HL-60/S4 treated with retinoic acid at 250 ng/mL for 4 days and 3 days (cell line): Measurements from ENCODE around the gene SEMA6B.
"Not testable (repeated sequence)": the region's sequence is repeated elsewhere in the genome, so short reads cannot be mapped to it uniquely, and the experiment has no call there.

Experiments
- in situ Hi-C: fragments of 300-500 bp; cut with MboI; formaldehyde crosslinking; loops from 2 replicates; pipeline ENCODE4 v1.7.0; 2022; ENCODE audit warnings: low sequenced_read_pairs

SEMA6B gene

GRCh38 chr19:4559569-4559968, at the start of gene SEMA6B:
TSS of gene SEMA6B (minus strand) at chr19:4559684. CDS start at chr19:4558457, 1,227 bp downstream.
- in situ Hi-C loops: no loop called here

GRCh38 chr19:4606921-4607678, 47.6 kb upstream of the SEMA6B start:
- in situ Hi-C loops: no loop called here

GRCh38 chr19:4606181-4606580, 46.7 kb upstream of the SEMA6B start:
- in situ Hi-C loops: no loop called here

GRCh38 chr19:4604912-4605311, 45.4 kb upstream of the SEMA6B start:
- in situ Hi-C loops: no loop called here

GRCh38 chr19:4602915-4603314, 43.4 kb upstream of the SEMA6B start:
- in situ Hi-C loops: no loop called here

GRCh38 chr19:4602173-4602788, 42.8 kb upstream of the SEMA6B start:
- in situ Hi-C loops: no loop called here

GRCh38 chr19:4600893-4601292, 41.4 kb upstream of the SEMA6B start:
- in situ Hi-C loops: no loop called here

- in situ Hi-C loops: no loop called here
Measured at GRCh38 chr19:4600082-4600481, 40.6 kb upstream of the SEMA6B start.

GRCh38 chr19:4598712-4599111, 39.2 kb upstream of the SEMA6B start:
- in situ Hi-C loops: no loop called here

- in situ Hi-C loops: no loop called here
Measured at GRCh38 chr19:4597975-4598671, 38.6 kb upstream of the SEMA6B start.

- in situ Hi-C loops: no loop called here
Measured at GRCh38 chr19:4597278-4597974, 37.9 kb upstream of the SEMA6B start.

GRCh38 chr19:4596033-4596904, 36.8 kb upstream of the SEMA6B start:
- in situ Hi-C loops: no loop called here

- in situ Hi-C loops: not testable (repeated sequence)
Measured at GRCh38 chr19:4595158-4595557, 35.7 kb upstream of the SEMA6B start.

- in situ Hi-C loops: no loop called here
Measured at GRCh38 chr19:4594201-4594600, 34.7 kb upstream of the SEMA6B start.

GRCh38 chr19:4593409-4593851, 33.9 kb upstream of the SEMA6B start:
- in situ Hi-C loops: no loop called here

- in situ Hi-C loops: no loop called here
Measured at GRCh38 chr19:4592445-4592844, 33.0 kb upstream of the SEMA6B start.

GRCh38 chr19:4591320-4591719, 31.8 kb upstream of the SEMA6B start:
- in situ Hi-C loops: no loop called here

- in situ Hi-C loops: no loop called here
Measured at GRCh38 chr19:4590559-4590958, 31.1 kb upstream of the SEMA6B start.

GRCh38 chr19:4589579-4590410, 30.3 kb upstream of the SEMA6B start:
- in situ Hi-C loops: no loop called here
